ENCODE measurements around the gene ORM1. TPM values are rescaled to one million over a fixed set of nuclear protein-coding genes. Genes with fewer than 3 reads are reported as not detected.

Gene ORM1
- total RNA-seq, 1 donor from 2014 or later = not detected

DNA sequence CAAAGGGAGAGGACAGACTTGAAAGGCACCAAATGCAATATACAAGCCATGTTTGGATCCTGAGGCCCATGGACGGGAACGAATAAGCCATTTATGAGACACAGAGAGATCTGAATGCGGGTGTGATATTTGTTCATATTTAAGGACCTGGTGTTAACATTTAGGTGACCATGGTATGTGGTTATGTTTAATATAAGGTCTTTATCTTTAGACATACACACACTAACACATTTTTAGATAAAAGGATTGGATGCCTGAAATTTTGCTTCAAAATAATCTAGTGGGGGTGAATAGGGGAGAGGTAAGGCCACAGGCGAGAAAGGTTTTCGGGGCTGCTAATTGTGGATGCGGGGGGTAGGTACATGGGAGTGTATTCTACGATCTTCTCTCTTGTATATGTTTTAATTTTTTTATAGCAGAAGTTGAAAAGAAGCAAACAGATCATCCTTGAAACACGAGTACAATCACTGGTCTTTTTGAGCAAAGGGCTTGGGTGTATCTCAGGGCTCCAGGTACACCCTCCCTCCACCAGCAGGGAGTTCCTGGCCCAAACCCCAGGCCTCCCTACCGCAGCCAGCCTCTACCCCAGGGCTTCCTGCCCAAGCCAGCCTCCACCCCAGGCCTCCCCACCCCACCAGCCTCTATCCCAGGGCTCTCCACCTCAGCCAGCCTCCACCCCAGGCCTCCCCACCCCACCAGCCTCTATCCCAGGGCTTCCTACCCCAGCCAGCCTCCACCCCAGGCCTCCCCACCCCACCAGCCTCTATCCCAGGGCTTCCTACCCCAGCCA is 52.7 kb downstream of the ORM1 start:
- DNase-seq (ENCODE audit: extremely low read depth, low read depth, low spot score) = no peak

Other genes starting within 250 kb of the ORM1 start
- gene AMBP, start 244.8 kb upstream of the ORM1 start, total RNA-seq = not detected in 2 replicates
- 0.70 and 5.3 TPM in 2 replicates for gene KIF12, start 223.8 kb upstream of the ORM1 start, total RNA-seq
- 22.2 and 39.6 TPM in 2 replicates for gene COL27A1, start 167.6 kb upstream of the ORM1 start, total RNA-seq
- gene ORM2, start 6.8 kb downstream of the ORM1 start, total RNA-seq = not detected in 2 replicates
- 28.0 and 31.4 TPM in 2 replicates for gene AKNA, start 64.9 kb downstream of the ORM1 start, total RNA-seq
- 0.68 and 1.9 TPM in 2 replicates for gene WHRN, start 182.4 kb downstream of the ORM1 start, total RNA-seq